GM10847 (cell line): ENCODE results near the gene NCKAP5.

Experiments
- POLR2A ChIP-seq: IDR thresholded peaks from 2 replicates; pipeline ENCODE4 v1.6.1; 2011; ENCODE audit not compliant: insufficient read length; ENCODE audit errors: extremely low read depth

The NCKAP5 gene

GRCh38 chr2:133418671-133419070, 149.6 kb downstream of the NCKAP5 start:
- TF ChIP-seq POLR2A = no peak

- no peak for TF ChIP-seq POLR2A
These were observed 150.2 kb downstream of the NCKAP5 start for GRCh38 chr2:133418021-133418420.

DNA sequence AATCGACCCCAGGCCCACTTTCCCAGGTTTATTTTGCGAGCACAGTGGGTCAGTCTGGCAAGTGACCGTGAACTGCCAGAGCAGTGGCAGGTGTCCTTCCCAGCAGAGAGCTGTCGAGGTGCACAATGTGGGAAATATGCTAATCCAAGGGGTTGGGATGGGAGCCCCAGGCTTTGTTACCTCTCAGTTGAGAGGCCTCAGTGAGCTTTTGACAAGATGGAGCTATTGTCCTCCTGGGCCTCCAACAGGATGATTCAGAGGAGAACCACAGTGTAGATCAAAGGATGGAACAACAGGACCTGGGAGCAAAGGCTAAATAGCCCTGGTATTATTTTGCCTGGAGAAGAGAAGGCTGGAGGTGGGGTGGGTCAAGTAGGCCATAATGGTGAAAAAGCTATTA, 150.8 kb downstream of the NCKAP5 start:
- no peak for TF ChIP-seq POLR2A

GRCh38 chr2:133416736-133417135, 151.5 kb downstream of the NCKAP5 start:
- no peak for TF ChIP-seq POLR2A

GRCh38 chr2:133416146-133416545, 152.1 kb downstream of the NCKAP5 start:
- no peak for TF ChIP-seq POLR2A

DNA sequence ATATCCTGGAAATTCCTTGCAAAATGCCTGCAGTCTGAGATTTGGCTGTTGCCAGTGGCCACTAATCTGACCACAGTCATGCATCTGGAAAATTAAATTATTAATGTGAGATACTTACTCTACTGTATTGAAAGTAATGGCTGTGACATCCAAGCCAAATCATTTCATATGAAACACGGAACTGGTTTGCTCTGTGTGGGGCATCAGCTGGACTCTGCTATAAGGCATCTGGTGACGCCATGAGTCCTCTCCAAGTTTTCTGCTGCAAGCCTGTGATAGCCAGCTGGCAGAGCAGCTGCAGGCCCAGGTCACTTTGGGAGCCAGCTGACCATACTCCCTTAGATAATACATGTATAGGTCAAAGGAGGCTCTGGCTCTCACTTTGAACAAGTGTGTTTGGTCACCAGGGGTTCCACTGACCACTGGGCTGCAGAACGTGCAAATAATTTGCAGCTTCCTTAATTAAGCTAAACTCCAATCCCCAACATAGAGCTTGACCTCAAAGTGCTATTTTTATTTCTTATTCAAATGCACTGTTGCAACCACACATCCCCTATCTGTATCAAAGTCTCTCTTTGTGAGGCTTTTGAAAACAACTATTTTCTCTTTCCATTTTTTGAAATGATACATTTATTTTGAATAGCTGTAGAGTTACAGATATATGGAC, 152.9 kb downstream of the NCKAP5 start:
- no peak for TF ChIP-seq POLR2A

DNA sequence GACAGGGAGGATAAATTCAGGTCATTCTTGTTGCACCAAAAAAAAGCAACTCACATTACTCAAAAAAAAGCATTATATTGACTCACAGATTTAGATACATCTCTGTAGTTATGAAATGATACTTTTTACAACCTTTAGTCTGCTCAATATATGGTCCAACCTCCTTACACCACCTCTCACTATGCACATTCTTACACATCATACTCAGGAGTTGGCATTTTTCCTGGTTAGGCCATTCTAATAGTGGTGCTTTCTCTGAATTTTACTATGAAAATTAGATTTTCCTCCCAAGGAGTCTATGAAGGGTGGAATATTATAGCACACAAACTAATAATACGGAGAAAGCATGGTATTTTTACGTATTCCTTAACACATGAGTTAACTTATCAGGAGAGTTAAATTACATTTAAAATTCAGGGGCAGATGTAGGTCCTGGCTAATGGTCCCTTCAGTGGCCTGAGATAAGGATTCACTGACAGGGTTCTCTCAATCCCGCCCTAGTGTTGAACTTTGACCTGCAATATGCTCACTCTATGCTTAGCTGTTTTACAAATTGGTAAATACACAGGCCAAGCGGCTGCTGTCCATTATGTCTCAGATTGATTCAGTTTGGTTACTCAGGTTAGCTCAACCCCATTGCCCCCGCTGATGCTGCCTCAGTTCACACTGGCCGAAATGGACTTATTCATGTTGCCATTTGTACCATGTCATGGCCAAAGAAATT, 153.6 kb downstream of the NCKAP5 start:
- TF ChIP-seq POLR2A = no peak

DNA sequence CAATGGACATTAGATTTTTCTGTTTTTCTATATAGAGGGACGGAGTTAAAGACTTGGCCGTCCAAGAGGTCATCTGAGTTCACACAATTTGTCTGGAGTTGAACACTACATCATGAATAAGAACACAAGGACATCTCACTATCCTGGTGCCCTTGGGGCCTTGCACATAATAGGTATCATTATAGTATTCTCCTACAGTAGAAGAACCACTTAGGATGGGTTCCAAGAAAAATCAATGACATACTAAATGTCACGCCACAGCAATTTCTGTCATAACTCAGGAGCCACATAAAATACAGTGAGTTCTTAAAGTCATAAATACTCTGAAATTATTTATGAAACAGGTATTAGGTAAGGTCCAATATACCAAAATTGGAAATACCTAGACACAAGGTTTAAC, 154.4 kb downstream of the NCKAP5 start:
- TF ChIP-seq POLR2A = no peak

DNA sequence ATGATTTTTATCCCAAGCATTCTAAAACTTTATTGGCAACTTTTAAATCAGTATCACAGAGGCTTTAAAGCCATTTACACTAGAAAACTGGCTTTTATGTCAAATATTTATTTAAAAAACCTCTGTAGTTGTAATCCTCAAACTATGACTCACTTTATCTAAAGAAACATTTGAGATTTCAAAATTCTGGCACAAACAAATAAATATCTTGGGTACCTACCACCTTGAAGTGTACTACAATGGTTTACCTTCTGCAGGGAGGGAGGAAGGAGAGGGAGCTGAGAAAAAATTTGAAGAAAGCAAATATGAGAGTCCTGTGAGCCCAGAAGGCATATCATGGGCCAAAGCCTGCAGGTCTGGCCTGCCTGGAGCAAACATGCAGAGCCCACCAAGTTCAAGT, 155.6 kb downstream of the NCKAP5 start:
- TF ChIP-seq POLR2A = no peak

DNA sequence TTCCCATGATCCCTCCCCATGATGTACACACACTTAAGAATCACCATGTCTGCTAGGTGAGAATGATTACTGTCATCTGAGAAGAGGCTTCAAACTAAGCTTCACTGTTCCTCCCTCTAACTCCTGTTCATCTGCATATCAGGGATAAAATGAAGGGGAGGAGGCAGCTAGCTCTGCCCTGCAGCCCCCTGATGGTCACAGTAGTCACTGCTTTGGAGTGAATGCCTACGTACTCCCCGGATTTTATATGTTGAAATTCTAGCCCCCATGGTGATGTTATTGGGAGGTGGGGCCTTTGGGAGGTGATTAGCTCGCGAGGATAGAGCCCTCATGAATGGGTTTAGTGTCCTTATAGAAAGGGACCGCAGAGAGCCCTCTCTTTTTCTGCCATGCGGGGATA, 156.4 kb downstream of the NCKAP5 start:
- no peak for TF ChIP-seq POLR2A

GRCh38 chr2:133411101-133411500, 157.2 kb downstream of the NCKAP5 start:
- TF ChIP-seq POLR2A = no peak

- no peak for TF ChIP-seq POLR2A
These were observed 158.5 kb downstream of the NCKAP5 start for GRCh38 chr2:133409581-133410285.

DNA sequence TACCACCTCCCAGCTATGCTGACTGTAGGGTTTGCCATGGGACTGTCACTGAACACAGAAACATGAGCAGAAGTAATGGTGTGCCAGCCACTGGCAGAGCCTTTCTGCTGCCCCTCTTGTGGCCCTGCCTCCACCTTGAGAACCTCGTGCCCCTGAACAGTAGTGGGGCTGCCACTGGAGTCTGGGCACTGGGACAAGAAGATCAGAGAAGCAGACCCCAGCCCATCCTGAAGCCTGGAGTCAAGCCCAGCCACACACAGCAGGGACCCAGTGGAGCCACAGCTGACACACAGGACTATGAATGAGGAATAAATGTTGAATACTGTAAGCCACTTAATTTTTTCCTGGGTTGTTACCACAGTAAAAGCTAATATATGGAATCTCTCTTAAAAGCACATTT, 159.6 kb downstream of the NCKAP5 start:
- no peak for TF ChIP-seq POLR2A

DNA sequence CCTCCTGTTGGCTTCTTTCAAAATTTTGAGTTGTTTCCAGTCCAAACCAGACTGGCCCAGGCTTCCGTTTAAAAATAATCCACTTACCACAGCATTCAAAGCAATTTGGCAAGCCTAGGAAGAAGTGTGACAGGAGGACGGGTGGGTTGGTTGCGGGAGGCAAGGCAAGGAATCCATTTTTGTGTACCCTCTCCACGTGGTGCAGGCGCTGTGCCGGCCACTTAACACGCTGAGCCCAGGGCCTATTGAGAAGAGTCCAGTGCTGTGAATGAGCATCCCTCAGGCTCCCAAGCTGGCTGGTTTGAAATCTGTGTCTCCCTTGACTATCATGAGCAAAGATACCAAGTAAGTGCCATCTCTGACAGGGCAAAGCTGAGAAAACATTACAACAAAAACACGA, 160.9 kb downstream of the NCKAP5 start:
- TF ChIP-seq POLR2A = no peak

DNA sequence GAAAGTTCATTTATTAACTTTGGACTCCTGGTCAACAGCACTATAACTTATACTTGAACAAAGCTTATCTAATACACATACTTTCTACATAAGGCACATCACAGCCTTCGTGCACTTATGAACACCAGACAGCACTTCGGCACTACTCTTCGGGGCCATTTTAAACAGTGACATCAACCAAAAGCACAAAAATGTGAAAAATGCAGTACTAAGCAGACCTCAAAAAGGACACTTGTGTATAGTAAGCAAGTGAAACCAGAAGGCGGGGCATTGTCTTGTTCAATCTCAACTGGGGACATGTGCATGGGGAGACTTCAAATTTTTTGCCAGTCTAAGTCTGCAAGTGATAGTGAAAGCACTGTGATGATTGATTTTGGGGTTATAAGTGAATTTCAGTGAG, 163.0 kb downstream of the NCKAP5 start:
- no peak for TF ChIP-seq POLR2A

DNA sequence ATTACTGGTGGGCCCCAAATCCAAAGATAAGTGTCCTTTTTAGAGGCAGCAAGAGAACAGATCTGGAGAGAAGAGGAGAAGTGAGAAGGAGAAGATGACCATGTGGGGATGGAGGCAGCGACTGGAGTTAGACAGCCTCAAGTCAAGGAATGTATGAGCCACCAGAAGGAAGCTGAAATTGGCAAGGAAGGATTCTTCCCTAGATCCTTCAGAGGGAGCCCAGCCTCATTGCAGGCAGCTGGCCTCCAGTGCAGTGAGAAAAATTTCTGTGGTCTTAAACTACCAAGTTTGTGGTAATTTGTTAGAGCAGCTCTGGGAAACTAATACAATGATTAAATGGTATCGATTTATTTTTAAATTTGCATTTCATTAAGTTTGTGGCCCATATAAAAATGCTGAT, 167.9 kb downstream of the NCKAP5 start:
- TF ChIP-seq POLR2A = no peak
